Esophagus mucosa (tissue), 1 donor: Measurements from ENCODE around the gene KIAA1191. TPM values are rescaled to one million over a fixed set of nuclear protein-coding genes. Genes with fewer than 3 reads are reported as not detected.
A peak's percentile ranks its signal among the peaks of the same experiment; 100 is the strongest.

Experiments
- ATAC-seq: fragments of 200-7000 bp; cut with Tn5 transposase; one replicate; pipeline ENCODE4 v1.9.1; 2020
- total RNA-seq: library from RNA; stranded (reverse); gene quantifications from one replicate; pipeline ENCODE4 v1.2.4, GENCODE V29; 2023
- donor health status: DM: yes; HTN: yes; CAD: no.

The KIAA1191 gene
- total RNA-seq, 1 donor from 2014 or later, result 58.8 TPM

- peak; percentile 34 for ATAC-seq
Measured at GRCh38 chr5:176389135-176390123, 27.9 kb upstream of the KIAA1191 start.

- peak; percentile 95 for ATAC-seq
Measured at GRCh38 chr5:176388444-176389134, 27.0 kb upstream of the KIAA1191 start, which contains the start of the genes HIGD2A and NOP16. Gene HIGD2A, plus strand, starts transcription at chr5:176388751. Its CDS starts 69 bp downstream, at chr5:176388820. Gene NOP16, minus strand, starts transcription at chr5:176388598. Its CDS starts 59 bp downstream, at chr5:176388539.

GRCh38 chr5:176388003-176388443 is 26.5 kb upstream of the KIAA1191 start:
- peak; percentile 2 for ATAC-seq

DNA sequence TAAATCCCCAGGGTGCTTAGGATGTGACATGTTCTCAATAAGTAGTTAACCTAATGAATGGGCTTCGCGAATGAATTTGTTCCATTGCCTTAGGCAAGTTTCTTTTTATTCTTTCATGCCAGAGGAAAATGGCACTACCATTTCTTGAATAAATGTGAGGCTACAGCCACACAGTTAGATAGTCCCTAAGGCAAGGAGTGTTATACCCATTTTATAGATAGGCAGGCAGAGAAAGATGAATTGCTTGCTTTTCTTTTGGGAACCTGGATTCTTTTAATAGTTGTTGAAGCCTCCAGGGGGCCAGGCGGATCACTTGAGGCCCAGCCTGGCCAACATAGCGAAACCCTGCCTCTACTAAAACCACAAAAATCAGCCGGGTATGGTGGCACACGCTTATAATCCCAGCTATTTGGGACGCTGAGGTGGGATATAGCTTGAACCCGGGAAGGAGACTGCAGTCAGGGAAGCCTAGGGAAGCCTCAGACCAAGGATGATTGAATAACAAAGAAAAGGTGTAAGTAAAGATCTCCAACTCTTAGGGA is 25.9 kb upstream of the KIAA1191 start:
- ATAC-seq, result no peak

DNA sequence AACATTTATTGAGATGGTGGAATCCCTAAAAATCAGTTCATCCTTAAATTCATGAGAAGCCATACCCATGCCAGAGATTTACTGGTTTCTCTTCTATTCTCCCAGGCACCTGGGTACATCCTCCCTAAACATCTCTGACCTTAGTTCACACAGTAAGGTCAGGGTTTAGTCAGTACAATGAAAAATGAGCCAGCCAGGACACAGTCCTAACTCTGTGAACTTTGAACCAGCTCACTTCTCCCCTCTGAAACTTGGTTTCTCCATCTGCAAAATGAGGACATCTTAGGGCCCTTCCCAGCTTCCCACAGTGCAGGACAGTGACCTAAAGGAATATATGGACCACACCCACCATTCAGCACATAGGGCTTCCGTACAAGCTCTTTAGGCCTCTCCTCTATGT is 24.9 kb upstream of the KIAA1191 start:
- ATAC-seq, result no peak

DNA sequence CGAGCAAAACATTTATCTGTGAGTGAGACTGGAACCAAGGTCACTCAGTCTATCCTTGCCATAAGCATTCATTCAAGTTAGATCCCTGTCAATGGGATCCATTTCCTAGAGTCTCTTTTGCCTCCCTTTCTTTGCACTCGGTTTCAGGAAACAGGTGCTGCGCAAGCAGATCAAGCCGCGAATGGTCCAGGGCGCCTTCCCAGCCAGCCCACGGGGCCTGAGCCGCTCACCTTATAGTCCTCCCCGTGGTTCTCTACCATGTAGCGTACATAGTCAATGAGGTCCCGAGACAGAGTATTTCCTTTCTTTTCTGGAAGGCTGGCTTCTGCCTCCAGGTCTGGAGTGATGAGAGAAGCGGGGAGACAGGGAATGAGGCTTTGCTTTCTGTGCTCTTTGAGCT is 23.4 kb upstream of the KIAA1191 start:
- no peak for ATAC-seq

DNA sequence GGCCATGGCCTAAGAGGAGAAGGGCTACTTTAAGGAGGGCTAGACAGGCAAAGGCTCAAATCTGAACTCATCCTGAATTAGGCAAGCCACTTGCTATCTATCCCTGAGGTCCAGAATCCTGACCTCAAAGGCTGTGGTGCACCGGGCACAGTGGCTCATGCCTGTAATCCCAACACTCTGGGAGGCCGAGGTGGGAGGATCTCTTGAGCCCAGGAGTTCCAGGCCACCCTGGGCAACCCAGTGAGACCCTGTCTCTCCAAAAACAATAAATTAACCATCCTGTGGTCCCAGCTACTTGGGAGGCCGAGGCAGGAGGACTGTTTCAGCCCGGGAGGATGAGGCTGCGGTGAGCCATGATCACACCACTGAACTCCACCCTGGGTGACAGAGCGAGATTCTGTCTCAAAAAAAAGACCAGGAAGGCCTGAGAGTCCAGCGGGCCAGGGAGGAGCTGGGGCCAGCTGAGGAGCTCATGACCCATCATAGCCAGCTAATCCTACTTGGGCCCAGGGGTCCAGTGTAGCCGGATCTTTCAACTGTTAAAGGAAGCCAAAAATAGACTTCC is 22.9 kb upstream of the KIAA1191 start:
- no peak for ATAC-seq

- no peak for ATAC-seq
Measured at GRCh38 chr5:176383961-176384360, 22.4 kb upstream of the KIAA1191 start.

DNA sequence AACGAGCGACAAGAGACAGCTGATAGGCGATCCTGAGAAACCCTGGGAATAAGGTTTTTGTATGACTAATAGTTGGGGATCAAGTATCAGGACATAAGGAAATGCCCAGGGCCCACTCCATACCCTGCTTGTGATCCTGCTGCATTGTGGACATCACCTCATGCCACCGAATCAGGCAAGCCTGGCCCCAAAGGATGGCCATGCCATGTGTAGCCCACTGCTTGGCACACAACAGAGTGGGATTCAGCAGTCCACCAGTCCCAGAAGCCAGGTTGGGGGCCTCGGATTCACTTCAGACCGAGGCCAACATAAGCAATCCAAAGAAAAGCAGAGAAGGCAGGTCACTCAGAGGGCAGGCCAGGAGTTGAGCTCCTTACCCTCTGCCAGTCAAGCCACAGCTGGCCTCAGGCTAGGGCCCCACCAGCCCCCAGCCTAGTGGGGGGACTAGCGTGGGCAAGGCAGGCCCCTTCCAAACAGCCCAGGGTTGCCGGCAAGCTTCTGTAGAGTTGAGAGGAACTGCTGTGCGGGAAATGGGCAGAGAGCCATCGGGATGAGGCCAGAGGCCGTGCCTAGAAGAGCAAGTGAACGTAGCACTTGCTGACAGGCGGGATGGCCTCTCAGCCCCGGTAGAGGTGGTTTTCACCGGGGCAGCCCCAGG is 21.8 kb upstream of the KIAA1191 start:
- ATAC-seq, result no peak

- no peak for ATAC-seq
Measured at GRCh38 chr5:176382721-176383120, 21.2 kb upstream of the KIAA1191 start.

GRCh38 chr5:176381979-176382378 is 20.4 kb upstream of the KIAA1191 start:
- peak; percentile 49 for ATAC-seq

DNA sequence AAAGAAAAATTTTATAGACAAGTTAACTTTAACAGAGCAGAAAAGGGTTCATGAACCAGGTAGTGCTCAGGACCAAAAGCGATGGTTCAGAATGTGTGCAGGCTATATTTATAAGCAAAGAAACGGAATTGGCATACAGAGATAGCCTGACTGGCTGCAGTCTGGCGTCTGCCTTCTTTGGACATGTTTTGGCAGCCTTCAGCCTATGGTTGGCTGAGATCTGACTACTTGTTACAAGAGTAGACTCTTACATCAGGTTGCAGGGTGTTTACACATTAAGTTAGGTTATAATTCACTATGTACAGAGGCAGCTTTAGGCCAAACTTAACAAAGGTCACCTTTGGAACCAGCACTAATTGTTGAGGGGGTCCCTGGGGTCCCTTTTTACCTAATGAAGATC is 19.9 kb upstream of the KIAA1191 start:
- ATAC-seq, result no peak

- ATAC-seq, result no peak
Measured at GRCh38 chr5:176379881-176380280, 18.3 kb upstream of the KIAA1191 start.

GRCh38 chr5:176373100-176373818 is 11.7 kb upstream of the KIAA1191 start:
- no peak for ATAC-seq

- ATAC-seq, result peak; percentile 69
Measured at GRCh38 chr5:176371621-176372539, 10.3 kb upstream of the KIAA1191 start.

GRCh38 chr5:176369934-176370711 is 8.6 kb upstream of the KIAA1191 start:
- ATAC-seq, result no peak

DNA sequence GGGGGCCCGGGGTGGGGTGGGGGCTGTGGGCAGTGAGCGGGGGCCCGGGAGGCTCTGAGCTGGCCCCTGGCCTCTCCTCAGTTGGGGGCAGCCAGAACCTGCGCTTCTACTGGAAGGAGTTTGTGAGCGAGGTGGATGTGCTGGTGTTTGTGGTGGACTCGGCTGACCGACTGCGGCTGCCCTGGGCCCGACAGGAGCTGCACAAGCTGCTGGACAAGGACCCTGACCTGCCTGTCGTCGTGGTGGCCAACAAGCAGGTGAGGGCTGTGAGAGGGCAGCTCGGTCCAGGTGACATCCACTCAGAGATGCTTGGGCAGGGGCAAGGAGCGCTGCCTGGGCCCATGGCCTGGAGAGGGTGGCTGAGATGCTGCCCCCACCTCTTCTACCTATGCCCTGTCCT is 7.2 kb upstream of the KIAA1191 start:
- no peak for ATAC-seq

DNA sequence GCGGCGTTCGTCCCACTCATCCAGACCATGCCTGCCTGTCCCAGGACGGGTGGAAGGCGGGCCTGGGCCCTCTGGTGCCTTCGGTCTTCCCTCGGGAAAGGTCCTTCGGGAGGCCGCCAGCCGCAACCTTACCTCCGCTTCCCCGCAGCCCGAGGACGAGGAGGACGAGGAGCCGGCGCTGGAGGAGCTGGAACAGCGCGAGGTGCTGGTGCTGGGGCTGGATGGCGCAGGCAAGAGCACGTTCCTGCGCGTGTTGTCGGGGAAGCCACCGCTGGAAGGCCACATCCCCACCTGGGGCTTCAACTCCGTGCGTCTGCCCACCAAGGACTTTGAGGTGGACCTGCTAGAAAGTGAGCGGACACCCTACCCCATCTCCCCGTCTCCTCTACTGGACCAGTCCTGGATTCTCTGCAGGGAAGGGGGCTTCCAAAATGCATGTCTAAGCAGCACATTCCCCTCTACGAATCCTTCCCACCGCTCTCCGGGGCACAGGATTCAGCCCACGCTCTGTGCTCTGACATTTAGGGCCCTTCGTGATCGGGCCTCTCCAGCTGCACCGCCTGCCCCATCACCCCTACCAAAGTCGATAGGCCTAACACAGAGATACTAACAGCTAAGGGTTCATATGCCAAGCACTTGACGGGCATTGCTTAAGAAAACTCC is 4.8 kb upstream of the KIAA1191 start:
- no peak for ATAC-seq
